CD4-positive, alpha-beta T cell treated with Interleukin-6 for 4 hours (primary cell): ENCODE results near the gene SAT1.

ENCODE experiments used
- DNase-seq: peaks from one replicate; pipeline ENCODE4 v3.0.0-alpha.2; 2020; ENCODE audit warnings: mixed read lengths

SAT1 gene

DNA sequence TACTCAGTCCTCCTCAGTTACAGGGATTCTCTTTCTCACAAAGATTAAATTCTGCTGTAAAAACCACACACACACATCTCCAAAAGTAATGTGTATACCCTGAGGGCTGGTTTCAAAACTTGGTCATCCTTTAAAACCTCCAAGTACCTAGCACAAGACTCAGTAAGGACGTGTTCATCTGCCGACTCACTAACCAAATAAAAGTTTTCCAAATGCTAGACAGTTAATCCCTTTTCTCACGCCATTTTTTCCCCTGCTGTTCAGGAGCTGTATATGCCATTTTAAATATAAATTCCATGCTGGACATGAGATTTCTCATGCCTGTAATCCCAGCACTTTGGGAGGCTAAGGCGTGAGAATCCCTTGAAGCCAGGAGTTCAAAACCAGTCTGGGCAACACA lies 3.9 kb upstream of the SAT1 start:
- DNase-seq: no peak

DNA sequence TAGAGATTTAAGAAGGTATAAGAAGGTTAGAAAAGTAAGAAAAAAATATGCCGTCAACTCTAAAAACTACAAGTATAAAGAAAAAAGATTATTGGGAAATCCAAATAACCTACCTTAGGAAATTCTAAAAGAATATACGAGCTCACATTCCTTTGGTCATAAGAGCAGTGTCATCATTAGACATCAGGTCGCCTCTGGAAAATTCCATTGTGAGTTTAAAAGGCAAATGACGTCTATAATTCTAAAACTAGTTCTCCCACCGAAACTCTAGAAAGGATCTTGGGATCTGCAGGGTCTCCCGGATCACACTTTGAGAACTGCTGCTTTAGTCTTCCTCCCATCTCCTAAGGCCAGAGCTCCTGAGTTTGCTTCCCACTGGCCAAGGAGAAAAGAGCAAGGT lies 518 bp upstream of the SAT1 start:
- no peak for DNase-seq

DNA sequence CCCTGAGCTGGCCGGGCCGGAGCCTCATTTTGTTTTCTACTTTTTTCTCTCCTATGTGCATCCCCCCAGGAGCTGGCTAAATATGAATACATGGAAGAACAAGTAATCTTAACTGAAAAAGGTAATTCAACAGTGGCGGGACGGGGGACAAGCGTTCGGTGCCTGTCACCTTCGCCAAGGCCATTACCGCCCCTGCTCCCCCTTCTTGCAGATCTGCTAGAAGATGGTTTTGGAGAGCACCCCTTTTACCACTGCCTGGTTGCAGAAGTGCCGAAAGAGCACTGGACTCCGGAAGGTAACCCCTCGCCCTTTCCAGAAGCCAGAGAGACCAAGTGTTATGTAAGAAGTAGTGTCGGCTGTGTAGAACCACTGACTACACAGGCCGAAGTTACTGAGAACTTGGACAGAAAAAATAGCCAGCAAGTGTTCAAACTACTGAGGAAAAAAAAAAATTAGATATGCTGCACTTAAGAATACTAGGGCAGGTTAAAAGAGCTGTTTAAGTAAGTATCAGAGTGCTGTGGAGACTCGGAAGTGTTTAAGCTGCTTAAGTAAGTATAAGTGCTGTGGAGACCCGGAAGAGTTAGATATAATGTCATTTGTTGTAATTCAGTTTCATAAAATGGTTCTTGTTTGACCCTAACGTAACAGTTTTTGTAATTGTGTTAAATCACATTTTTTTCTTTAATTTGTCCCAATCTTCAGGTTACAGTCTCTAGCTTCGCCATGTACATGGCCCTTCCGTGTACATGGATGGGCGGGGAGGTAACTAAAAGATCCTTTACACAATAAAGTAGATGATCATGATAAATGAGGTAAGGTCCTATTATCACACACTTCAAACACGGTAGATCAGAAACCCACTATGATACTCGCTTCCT lies 856 bp downstream of the SAT1 start:
- no peak for DNase-seq

DNA sequence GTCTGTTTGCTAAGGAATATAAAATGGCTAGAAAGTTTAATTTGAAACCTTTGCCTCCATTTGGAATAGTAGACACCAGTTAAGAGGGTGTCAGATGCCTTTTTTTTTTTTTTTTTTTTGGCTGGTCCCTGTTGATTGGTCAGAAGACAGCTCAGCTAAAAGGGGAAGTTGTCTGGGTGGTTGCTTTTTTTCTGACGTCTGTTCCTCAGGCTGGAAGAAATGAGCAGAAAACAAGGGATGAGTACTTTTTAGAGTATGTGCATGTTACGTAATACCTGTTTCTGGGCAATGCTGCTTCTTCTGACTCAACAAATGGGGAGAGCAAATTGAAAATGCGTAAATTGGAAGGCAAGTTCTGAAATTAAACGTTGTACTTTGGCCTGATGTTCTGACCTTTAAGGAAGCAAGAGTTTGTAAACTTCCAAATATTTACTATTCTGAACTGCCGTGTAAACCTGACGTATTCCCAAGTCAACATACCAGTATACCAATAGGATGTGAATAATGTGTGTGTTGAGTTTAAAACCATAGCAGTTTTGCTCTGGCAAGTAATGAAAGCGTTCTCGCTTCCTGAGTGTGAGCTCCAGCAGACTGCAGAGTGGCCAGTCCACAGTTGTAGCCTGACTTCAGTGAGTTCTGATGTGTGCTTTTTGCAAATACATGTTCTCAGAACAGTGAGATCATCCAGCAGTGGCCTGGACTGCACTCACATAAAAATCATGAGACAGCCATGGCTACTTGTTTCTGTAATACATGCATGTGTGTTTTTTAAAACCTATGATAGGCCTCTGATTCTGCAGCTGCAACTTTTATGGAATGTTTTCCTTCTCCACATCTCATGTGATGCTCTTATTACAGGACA lies 1.7 kb downstream of the SAT1 start:
- DNase-seq: no peak

DNA sequence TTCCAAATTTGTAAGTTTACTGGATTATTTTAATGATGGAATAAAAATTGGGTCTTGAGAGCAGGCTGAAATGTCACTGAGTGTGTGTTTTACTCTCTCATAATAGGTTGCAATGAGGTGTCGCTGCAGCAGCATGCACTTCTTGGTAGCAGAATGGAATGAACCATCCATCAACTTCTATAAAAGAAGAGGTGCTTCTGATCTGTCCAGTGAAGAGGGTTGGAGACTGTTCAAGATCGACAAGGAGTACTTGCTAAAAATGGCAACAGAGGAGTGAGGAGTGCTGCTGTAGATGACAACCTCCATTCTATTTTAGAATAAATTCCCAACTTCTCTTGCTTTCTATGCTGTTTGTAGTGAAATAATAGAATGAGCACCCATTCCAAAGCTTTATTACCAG lies 2.6 kb downstream of the SAT1 start:
- no peak for DNase-seq

DNA sequence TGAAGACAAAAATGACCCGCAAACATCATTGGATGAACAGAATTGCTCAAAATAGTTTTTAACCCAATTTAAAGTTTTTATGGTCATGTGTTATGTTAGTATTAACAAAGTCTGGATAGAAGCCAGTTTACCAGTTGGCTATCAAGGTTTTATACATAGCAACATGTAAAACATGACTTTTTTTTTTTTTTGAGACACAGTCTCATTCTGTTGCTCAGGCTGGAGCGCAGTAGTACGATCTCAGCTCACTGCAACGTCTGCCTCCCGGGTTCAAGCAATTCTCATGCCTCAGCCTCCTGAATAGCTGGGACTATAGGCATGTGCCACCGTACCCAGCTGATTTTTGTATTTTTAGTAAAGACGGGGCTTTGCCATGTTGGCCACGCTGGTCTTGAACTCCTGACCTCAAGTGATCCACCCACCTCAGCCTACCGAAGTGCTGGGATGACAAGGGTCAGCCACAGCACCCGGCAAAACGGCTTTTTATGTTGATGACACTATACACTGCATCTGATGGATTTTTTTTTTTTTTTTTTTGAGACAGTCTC lies 3.4 kb downstream of the SAT1 start:
- no peak for DNase-seq

DNA sequence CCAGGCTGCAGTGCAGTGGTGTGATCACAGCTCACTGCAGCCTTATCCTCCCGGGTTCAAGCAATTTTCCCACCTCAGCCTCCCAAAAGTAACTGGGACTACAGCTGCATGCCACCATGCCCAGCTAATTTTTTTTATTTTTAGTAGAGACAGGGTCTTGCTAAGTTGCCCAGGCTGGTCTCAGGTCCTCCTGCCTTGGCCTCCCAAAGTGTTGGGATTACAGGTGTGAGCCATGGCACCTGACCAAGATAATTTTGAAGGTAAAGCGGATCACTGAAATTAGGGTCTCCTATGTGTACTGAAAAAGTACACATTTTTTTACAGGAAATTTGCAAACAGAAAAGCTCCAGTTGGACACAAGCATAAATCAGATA lies 4.8 kb downstream of the SAT1 start:
- no peak for DNase-seq

DNA sequence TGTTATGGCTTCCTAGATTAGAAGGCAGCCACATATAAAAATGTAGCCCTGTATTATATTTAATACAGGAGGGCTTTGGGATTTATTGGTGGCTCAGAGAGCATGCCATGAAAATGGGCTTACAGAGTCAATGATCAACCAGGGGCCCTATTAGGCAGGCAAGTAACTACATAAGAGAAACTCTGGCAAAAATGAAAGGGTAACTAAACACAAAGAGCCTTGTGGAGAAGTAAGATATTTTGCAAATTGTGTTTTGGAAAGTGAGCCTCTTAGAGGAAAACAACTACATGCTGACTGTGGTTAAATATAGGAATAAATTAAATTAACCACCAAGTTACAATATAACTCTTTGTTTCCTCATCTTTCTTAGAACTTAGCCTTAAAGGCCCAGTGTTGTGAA lies 5.5 kb downstream of the SAT1 start:
- DNase-seq: no peak

DNA sequence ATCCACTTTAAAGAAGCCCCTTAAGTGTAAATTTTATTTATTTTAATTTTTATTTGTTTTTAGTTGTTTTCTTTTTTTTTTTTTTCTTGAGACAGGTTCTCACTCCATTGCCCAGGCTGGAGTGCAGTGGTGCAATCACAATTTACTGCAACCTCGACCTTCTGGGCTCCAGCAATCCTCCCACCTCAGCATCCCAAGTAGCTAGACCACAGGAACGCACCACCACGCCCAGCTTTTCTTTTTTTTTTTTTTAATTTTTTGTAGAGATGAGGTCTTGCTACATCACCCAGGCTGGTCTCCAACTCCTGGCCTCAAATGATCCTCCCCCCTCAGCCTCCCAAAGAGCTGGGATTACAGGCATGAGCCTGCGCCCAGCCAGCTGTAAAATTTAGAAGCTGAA lies 6.0 kb downstream of the SAT1 start:
- DNase-seq: no peak

DNA sequence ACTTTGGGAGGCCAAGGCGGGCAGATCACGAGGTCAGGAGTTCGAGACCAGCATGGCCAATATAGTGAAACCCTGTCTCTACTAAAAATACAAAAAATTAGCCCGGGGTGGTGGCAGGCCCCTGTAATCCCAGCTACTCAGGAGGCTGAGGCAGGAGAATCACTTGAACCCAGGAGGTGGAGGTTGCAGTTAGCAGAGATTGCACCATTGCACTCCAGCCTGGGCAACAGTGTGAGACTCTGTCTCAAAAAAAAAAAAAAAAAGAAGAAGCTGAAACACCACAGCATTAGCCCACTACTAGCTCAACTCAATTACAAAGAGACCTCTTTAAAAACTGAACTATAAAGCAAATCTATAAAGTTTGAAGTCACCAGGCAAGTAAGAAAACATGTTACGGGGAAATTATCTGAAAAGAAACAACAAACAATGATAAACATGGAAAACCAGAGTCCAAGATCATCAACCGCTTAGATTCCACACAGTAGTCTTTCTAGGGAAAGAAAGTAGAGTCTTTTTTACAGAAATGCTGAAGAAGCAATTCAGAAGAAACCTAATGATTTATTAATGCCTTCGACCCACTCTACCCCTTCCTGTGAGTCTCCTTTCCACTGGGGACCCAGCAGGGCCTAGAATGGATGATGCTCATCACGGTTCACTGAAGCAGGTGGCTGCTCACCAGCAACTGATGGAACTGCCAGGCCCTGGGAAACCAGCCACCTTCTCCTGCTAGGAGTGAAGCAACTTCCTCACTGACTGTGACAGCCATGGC lies 6.6 kb downstream of the SAT1 start:
- DNase-seq: no peak

DNA sequence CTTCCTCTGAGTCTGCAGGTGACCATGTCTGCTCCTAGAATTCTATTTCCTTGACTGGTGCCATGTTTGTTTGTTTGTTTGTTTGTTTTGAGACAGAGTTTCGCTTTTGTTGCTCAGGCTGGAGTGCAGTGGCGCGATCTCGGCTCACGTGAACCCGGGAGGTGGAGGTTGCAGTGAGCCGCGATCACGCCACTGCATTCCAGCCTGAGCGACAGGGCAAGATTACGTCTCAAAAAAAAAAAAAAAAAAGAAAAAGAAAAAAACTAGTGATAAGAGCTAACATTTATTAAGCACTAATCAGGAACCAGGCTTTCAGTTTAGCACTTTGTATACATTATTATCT lies 7.2 kb downstream of the SAT1 start:
- DNase-seq: no peak

DNA sequence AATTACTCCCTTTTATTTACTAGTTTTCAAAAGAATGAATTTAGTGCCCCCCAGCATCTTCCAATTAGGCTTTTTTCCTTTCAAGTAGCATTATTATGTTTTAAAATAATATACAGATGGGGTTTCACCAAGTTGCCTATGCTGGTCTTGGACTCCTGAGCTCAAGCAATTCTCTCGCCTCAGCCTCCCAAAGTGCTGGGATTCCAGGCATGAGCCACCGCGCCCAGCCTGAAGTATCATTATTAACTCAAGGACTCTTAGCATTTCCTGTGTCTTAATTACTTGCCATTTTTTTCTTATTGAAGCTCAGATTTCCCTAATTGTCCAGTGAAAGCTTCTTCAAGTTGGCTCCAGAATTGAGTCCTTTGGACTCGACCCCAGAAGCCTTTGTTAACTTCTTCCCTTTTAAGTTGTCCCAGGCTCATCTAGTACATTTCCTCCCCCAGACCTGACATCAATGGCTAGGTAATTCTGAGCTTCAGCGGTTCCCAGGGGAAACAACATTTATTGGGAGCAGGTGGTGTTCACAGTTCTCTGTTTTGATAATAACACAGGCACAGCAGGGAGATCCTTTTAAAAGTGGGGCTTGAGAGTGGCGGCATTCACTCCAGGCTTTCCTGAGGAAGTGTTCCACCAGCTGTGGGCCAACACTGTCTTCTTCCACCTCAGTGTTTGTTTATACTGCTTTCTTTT lies 10.0 kb downstream of the SAT1 start:
- DNase-seq: no peak

DNA sequence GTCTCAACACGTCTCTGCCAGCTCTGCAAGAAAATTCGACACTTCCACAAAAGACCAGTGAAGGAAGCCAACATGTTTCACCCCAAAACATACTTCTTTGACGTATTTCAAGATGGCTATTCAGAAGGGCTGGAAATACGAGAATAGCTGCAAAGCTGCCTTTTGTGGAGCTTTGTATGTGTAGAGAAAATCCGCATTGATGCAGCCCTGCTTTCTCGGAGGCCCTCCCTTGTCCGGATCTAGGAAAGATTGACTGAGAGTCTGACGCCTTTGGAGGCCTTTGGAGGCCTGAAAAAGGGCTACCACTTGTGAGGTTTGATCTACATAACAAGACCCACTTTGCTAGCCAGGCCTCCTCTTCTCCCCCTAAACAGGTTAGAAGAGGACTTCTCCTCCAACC lies 12.2 kb downstream of the SAT1 start:
- no peak for DNase-seq

DNA sequence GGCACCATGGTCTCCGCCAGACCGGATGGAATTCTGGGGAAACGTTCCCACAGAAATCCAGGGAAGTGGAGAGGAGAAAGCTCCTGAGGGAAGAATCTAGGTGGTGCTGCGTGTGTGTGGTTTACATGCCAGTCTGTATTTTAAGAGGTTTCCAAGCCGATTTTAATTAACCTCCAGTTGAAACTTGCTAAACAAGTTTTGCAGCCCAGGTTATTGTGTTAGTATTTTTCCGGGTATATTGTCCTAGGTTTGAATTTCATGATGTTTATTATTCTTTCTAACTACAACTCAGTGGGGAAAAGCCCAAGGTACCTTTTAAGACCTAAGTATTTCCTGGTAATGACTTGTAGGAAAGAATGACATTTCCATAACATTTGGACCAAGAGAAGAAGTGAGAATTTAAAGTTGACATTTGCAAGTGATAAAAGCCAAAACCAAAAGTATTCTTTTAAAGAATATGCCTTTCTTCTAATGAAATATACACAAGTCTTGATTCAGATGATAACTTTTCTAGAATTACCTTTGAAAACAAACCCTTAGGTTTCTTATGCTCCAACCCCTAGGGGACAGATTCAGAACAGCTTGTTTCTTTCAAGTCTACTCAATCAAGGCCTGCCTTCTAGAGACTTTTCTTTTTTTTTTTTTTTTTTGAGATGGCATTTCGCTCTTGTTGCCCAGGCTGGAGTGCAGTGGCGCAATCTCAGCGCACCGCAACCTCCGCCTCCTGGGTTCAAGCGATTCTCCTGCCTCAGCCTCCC lies 14.6 kb downstream of the SAT1 start:
- no peak for DNase-seq

DNA sequence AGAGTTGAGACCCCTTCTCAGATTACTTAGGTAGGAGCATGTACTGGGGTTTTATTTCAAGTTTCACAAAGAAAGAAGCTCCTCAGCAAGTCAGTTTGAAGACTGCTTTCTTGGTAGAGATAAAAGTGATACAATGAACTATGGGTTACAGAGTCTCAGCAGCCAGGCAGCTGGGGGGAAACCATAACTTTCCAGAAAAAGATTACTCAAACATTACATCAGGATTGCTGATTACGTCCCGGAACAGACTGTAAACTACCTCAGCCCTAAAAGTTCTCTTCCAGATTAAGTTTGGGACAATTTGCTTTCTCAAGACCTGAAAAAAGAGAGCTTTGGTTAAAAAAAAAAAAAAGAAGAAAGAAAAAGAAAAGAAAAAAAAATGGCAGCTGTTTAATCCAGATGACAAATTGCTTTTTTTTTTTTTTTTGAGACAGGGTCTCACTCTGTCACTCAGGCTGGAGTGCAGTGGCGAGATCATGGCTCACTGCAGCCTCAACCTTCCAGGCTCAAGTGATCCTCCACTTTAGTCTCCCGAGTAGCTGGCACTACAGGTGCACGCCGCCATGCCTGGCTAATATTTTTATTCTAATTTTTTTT lies 16.6 kb downstream of the SAT1 start:
- DNase-seq: no peak

DNA sequence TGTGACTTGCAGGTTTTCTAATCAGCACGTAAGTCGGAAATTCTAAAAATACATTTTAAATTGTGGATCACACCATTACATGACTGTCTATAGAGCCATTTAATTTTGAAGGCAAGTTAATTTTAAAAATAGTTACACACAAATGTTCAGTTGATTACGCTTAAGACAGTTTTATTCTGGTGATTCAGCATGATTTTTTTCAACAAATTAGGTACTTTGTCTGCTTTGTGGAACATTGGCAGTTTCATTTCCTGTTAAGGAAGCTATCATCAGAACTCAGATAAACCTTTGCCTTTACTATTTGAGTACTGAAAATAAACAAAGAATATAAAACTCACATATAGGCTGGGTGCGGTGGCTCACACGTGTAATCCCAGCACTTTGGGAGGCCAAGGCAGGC lies 19.5 kb downstream of the SAT1 start:
- no peak for DNase-seq

DNA sequence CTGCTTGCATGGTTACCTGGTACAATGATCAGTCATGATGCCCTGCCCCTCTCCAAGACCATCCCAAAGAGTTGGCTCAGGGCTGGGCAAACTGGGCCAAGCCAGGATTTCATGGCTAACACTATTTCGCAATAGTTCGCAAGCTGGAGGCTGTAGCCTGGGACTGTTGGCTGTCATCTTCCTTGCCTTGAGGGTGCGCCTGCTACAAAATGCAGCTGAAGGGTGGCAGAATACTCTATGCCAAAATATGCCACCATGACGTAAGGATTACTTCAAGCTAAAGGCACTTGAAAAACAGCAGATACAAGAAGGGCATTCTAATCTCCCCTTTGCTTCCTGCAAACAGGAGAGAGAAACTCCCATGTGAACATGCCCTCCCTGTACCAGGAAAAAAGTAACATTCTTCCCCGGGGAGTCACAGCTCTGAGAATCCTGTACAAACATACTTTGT lies 21.0 kb downstream of the SAT1 start:
- no peak for DNase-seq

DNA sequence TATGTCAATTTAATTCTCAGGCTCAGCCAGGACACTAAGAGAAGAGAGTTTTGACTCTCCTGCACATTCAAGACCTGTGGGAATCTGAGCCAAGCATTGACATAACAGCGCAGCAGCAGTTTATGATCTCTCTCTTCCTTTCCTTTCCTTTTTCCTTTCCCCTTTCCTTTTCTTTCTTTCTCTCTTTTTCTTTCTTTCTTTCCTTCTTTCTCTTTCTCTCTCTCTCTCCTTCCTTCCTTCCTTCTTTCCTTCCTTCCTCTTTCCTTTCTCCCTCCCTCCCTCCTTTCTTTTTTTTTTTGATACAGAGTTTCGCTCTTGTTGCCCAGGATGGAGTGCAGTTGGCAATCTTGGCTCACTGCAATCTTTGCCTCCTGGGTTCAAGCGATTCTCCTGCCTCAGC lies 21.6 kb downstream of the SAT1 start:
- no peak for DNase-seq

DNA sequence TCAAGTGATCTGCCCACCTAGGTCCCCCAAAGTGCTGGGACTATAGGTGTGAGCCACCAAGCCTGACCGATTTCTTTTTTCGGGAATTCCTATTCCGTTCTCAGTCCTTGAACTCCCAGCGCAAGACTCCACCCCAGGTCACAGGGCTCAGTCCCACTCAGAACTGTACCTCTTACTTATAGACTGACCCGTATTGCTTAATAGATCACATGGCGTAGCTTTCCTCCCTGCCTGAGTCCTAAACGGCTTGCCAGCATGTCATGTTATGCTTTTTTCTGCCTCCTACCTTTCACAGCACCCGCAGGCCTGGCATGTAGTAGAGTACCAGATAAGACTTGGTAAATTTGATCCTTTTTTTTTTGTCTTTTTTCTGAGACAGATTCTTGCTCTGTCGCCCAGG lies 22.4 kb downstream of the SAT1 start:
- no peak for DNase-seq

DNA sequence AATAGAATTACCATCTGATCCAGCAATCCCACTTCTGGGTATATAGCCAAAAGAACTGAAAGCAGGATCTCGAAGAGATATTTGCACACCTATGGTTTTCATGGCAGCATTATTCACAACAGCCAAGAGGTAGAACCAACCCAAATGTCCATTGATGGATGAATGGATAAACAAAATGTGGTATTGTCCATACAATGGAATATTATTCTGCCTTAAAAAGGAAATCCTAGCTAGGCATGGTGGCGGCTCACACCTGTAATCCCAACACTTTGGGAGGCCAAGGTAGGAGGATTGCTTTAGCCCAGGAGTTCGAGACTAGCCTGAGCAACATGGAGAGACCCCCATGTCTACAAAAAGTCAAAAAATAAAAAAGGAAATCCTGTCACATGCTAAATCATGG lies 27.3 kb downstream of the SAT1 start:
- DNase-seq: no peak

DNA sequence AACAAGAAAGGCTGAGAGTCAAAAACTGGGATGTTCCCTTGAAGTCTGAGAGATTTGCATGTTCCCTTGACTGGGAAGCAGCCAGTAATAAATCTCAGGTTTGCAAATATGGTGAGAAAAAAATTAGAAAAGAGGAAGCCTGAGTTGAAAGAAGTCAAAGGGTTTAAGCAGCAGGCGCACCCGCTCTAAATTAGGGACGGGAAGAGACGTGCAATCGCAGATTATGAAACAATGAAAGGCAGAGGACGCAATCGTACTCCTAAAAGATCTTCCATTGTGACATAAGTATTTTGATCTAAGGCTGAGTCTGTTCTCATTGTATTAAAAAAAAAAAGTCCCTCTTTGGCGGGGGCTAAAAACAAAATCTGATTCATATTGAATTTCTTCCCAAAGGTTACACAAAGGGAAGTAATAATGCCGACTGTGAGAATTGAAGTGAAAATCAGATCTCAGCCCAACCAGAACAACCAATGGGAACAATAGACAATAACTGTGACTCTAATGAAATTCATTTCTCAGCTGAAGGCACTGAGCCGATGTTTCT lies 28.2 kb downstream of the SAT1 start:
- DNase-seq: no peak
